Right cardiac atrium (tissue), 5 donors: Measurements from ENCODE around the gene COL5A1. TPM values are rescaled to one million over a fixed set of nuclear protein-coding genes. Genes with fewer than 3 reads are reported as not detected.

Source experiments
- ATAC-seq, 2 donors: fragments of 200-7000 bp; cut with Tn5 transposase; one replicate each; pipeline versions ENCODE4 v1.8.0 to v1.9.1; 2020; ENCODE audit warnings: moderate library complexity in 2 of 2, mild to moderate bottlenecking in 1 of 2
- DNase-seq, 3 donors: peaks; one replicate each; pipeline ENCODE4 v3.0.0-alpha.2; 2020
- H3K27ac ChIP-seq: one replicate; pipeline ENCODE4 v1.5.1; 2013; ENCODE audit warnings: mild to moderate bottlenecking, low read length, control low read depth, moderate library complexity
- H3K27me3 ChIP-seq: one replicate; pipeline ENCODE4 v1.6.1; 2013; ENCODE audit not compliant: control insufficient read depth, insufficient read depth
- H3K4me1 ChIP-seq: one replicate; pipeline ENCODE4 v1.6.1; 2013; ENCODE audit warnings: low read length; ENCODE audit not compliant: control insufficient read depth, insufficient read depth
- H3K4me3 ChIP-seq: one replicate; pipeline ENCODE4 v1.5.1; 2013; ENCODE audit warnings: low read length, control low read depth
- H3K9me3 ChIP-seq: one replicate; pipeline ENCODE4 v1.6.1; 2013; ENCODE audit warnings: low read length; ENCODE audit not compliant: control insufficient read depth
- WGBS: extraction: QIAGEN DNeasy Blood & Tissue Kit; methylation state at CpG from one replicate; pipeline ENCODE4 v1.1.7; 2013; 5-methylcytosine and 5-hydroxymethylcytosine counted together
- intact Hi-C, 4 donors: fragments of 100-400 bp; cut with DNase I; formaldehyde crosslinking; loops; one replicate each; pipeline versions ENCODE4 v1.11.0 to v1.14.0; 2022 to 2023
- polyA plus RNA-seq: library from polyadenylated mRNA; stranded (reverse); fragments of 200-250 nt; gene quantifications from one replicate; pipeline ENCODE4 v1.2.3, GENCODE V29; 2013
- total RNA-seq, 4 donors: library from RNA; stranded (reverse); fragmentation: NEBNext Ultra II Directional; extraction: Animal tissue kit (Norgen Biotek cat#: 25700); gene quantifications; one replicate each; pipeline ENCODE4 v1.2.1, GENCODE V29; 2021
- donor health status: healthy with polysubstance abuse.
- donor health status: DM: no; HTN: yes; CAD: no.
- donor health status: DM: no; HTN: no; CAD: no.
- donor health status: DM: no; HTN: yes; CAD: no; lungs with severe emphysema.
- donor health status: DM: yes; HTN: yes; CAD: no.

Gene COL5A1
- total and polyA plus RNA-seq, 5 donors = 15.4 to 35.8 (median 22.7) TPM

GRCh38 chr9:134620751-134621557 is 20.6 kb upstream of the COL5A1 start:
- peak in 2 of 3 donors; percentile 22 to 40 for DNase-seq
- Histone ChIP-seq H3K27me3 (no peaks in the 10 kb centered on the region), H3K4me1 (no peaks in the 10 kb centered on the region), H3K4me3 (no peak overlapping the region), H3K27ac (no peak overlapping the region), H3K9me3 (no peaks in the 10 kb centered on the region)
- no peak for ATAC-seq
- WGBS = 65% methylated on average over 21 of the region's 21 CpGs
- intact Hi-C loops = no loop called here

- no peaks in the 10 kb centered on the region for H3K27me3 ChIP-seq
- WGBS = 89% methylated on average over 12 of the region's 12 CpGs
These were observed 20.0 kb upstream of the COL5A1 start for GRCh38 chr9:134621558-134622110.

DNA sequence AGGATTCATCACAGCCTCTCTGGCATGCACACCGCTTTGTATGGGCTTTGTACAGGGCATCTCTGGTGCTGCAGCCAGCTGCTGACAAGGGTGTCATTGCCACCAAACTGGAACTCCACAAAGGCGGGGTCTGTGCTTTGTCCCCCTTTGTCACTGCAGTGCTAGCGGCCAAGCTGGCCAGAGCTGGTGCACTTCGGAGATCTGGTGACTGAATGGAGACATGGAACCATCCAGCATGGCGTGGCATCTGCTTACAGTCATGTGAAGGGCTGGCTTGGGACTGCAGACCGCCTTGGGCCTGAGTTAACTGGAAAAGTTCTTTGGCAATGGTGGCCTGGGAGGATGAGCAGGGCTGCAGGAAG is 18.7 kb upstream of the COL5A1 start:
- ATAC-seq (no peak), DNase-seq (peak in 1 of 3 donors; percentile 14)
- no peak overlapping the region for H3K4me3 ChIP-seq
- H3K4me1 ChIP-seq = no peaks in the 10 kb centered on the region
- H3K27me3 ChIP-seq = no peaks in the 10 kb centered on the region
- no peak overlapping the region for H3K27ac ChIP-seq
- WGBS = 83% methylated on average over 6 of the region's 6 CpGs
- intact Hi-C loops = no loop called here
- no peaks in the 10 kb centered on the region for H3K9me3 ChIP-seq

More at GRCh38 chr9:134621558-134622110, 20.0 kb upstream of the COL5A1 start:
- peak in 2 of 3 donors; percentile 13 to 27 for DNase-seq
- no peak for ATAC-seq
- H3K4me3 ChIP-seq = no peak overlapping the region
- no peaks in the 10 kb centered on the region for H3K9me3 ChIP-seq
- no peaks in the 10 kb centered on the region for H3K4me1 ChIP-seq
- no peak overlapping the region for H3K27ac ChIP-seq
- intact Hi-C loops = no loop called here

GRCh38 chr9:134623258-134624066 is 18.1 kb upstream of the COL5A1 start:
- intact Hi-C loops = no loop called here

GRCh38 chr9:134624137-134624591 is 17.4 kb upstream of the COL5A1 start:
- Histone ChIP-seq H3K4me1 (no peaks in the 10 kb centered on the region), H3K27ac (no peak overlapping the region), H3K9me3 (no peaks in the 10 kb centered on the region), H3K27me3 (no peaks in the 10 kb centered on the region), H3K4me3 (no peak overlapping the region)
- WGBS = 86% methylated on average over 14 of the region's 14 CpGs
- DNase-seq (peak in 2 of 3 donors; percentile 1 to 26), ATAC-seq (no peak)
- intact Hi-C loops = no loop called here

More at GRCh38 chr9:134623258-134624066, 18.1 kb upstream of the COL5A1 start:
- Histone ChIP-seq H3K27ac (no peak overlapping the region), H3K4me1 (no peaks in the 10 kb centered on the region), H3K27me3 (no peaks in the 10 kb centered on the region), H3K9me3 (no peaks in the 10 kb centered on the region), H3K4me3 (no peak overlapping the region)
- no peak for ATAC-seq
- WGBS = 85% methylated on average over 29 of the region's 29 CpGs
- peak; percentile 7 to 35 (median 35) for DNase-seq

DNA sequence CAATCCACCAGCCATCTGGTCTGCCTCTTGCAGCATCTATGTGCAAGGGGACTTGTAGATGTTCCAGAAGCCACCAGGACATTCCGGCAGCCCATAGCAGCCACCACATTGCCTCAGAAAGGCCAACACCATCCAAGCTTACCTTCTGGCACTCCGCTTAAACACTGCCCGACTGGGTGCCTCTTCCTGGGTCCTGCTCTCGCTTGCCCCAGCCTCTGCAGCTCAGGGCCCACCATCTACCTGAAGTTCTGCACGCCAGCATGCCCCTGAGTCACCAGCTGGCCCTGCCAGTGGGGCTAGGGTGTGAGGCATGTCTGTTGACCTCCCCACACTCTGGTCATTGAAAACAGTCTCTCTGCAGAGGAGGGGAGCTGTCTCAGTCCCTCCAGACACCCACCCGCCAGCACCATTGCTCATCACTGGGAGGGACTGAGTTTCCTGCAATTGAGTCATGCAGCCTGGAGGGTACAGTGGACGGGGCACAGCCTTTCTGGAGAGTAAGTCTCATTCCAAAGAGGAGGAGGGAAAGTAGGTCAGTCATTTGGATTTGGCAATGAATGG is 16.9 kb upstream of the COL5A1 start:
- Histone ChIP-seq H3K27me3 (no peaks in the 10 kb centered on the region), H3K4me3 (no peak overlapping the region), H3K27ac (no peak overlapping the region), H3K9me3 (no peaks in the 10 kb centered on the region), H3K4me1 (no peaks in the 10 kb centered on the region)
- DNase-seq (peak; percentile 19 to 50 (median 34)), ATAC-seq (peak in 1 of 2 donors; percentile 46)
- 86% methylated on average over 7 of the region's 7 CpGs for WGBS
- intact Hi-C loops = no loop called here

DNA sequence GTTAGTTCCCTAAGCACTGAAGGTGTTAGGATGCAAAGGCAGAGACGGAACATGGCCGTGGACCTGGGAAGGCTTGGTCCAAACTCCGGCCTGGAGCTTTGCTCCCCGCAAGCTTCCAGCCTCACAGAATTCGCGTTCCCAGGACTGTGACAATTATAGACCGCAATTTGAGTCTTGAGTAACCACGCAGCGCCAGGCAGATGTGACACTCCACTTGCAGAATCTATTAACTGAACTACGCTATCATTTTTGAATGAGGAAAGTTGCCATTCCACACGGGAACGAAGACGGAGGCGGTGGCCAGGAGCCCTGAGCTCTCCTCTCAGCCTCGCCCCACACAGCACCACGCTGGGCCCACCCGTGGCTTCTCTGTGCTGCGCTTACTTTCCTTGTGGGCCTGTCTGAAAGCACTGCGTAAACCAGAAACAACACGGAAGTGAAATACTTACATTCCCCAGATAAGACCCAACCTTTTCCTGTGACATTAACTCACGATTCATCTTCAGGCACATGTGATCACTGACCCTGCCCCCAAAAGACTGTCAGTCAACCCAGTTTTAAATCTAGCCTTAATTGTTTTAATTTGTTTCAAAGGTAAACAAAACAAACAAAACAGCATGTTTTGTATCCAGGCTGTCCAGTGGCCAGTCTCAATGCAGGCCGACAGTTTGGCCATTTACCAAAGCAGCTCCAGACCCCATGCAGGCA is 16.1 kb upstream of the COL5A1 start:
- peak; percentile 4 to 31 (median 13) for DNase-seq
- ATAC-seq = no peak
- no peak overlapping the region for H3K4me3 ChIP-seq
- no peaks in the 10 kb centered on the region for H3K27me3 ChIP-seq
- H3K9me3 ChIP-seq = no peaks in the 10 kb centered on the region
- no peaks in the 10 kb centered on the region for H3K4me1 ChIP-seq
- intact Hi-C loops = no loop called here
- no peak overlapping the region for H3K27ac ChIP-seq
- WGBS = 78% methylated on average over 22 of the region's 22 CpGs

DNA sequence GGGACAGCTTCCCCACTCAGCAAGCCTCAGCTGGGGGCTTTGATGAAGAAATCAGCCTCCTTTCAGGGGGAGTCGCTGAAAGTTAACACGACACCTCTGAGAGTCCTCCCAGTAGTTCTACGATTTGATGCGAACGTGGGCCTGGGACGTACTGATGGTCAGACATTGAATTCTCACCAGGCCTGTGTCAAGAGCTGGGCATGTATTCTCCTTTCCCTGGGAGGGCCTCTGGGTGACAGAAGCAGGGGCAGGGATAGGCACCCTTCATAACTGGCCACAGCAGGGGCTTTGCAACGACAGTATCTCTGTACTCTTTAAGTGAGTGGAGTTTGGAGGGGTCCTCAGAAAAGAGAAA is 15.6 kb upstream of the COL5A1 start:
- intact Hi-C loops = no loop called here
- WGBS = 84% methylated on average over 7 of the region's 7 CpGs
- ATAC-seq (no peak), DNase-seq (no peak)
- H3K27ac ChIP-seq = no peak overlapping the region
- H3K9me3 ChIP-seq = no peaks in the 10 kb centered on the region
- no peaks in the 10 kb centered on the region for H3K4me1 ChIP-seq
- no peaks in the 10 kb centered on the region for H3K27me3 ChIP-seq
- H3K4me3 ChIP-seq = no peak overlapping the region

- H3K27ac ChIP-seq = no peak overlapping the region
- no peak overlapping the region for H3K4me3 ChIP-seq
- no peaks in the 10 kb centered on the region for H3K9me3 ChIP-seq
- ATAC-seq = no peak
- WGBS = 78% methylated on average over 19 of the region's 19 CpGs
- H3K4me1 ChIP-seq = no peaks in the 10 kb centered on the region
- DNase-seq = peak; percentile 2 to 35 (median 13)
- no peaks in the 10 kb centered on the region for H3K27me3 ChIP-seq
- intact Hi-C loops = no loop called here
These were observed 14.8 kb upstream of the COL5A1 start for GRCh38 chr9:134626571-134627416.
